BLaER1 (cell line): ENCODE results near the gene HDAC4.

Source experiments
- H3K27ac ChIP-seq: shearing (Covaris generic); formaldehyde crosslinking; 2 replicates; pipeline ENCODE4 v1.8.1; 2022
- H3K27me3 ChIP-seq: shearing (Covaris generic); formaldehyde crosslinking; 2 replicates; pipeline ENCODE4 v1.8.1; 2022
- H3K36me3 ChIP-seq: shearing (Covaris generic); formaldehyde crosslinking; 2 replicates; pipeline ENCODE4 v1.8.1; 2022
- H3K4me1 ChIP-seq: shearing (Covaris generic); formaldehyde crosslinking; 2 replicates; pipeline ENCODE4 v1.8.1; 2022
- H3K4me2 ChIP-seq: shearing (Covaris generic); formaldehyde crosslinking; 2 replicates; pipeline ENCODE4 v1.8.1; 2022
- H3K4me3 ChIP-seq: shearing (Covaris generic); formaldehyde crosslinking; 2 replicates; pipeline ENCODE4 v1.8.1; 2022
- H3K9ac ChIP-seq: shearing (Covaris generic); formaldehyde crosslinking; 2 replicates; pipeline ENCODE4 v1.8.1; 2022
- H3K9me3 ChIP-seq: shearing (Covaris generic); formaldehyde crosslinking; 2 replicates; pipeline ENCODE4 v1.8.1; 2022
- H4K20me1 ChIP-seq: shearing (Covaris generic); formaldehyde crosslinking; 2 replicates; pipeline ENCODE4 v1.8.1; 2022
- Cebpa-rat ChIP-seq: shearing (Covaris generic); IDR thresholded peaks from 2 replicates; pipeline ENCODE4 v1.8.1; 2022

Gene HDAC4

GRCh38 chr2:239365071-239365781 is 35.6 kb downstream of the HDAC4 start:
- TF ChIP-seq Cebpa-rat, result no peak
- peaks cover 69% of the 10 kb centered on the region for H3K4me1 ChIP-seq
- peaks cover 94% of the 10 kb centered on the region for H4K20me1 ChIP-seq
- H3K9ac ChIP-seq, result no peak overlapping the region
- H3K4me3 ChIP-seq, result no peak overlapping the region
- no peaks in the 10 kb centered on the region for H3K36me3 ChIP-seq
- H3K27me3 ChIP-seq, result no peaks in the 10 kb centered on the region
- H3K27ac ChIP-seq, result no peak overlapping the region
- H3K9me3 ChIP-seq, result no peaks in the 10 kb centered on the region
- H3K4me2 ChIP-seq, result 0 out of 2 replicates have a peak overlapping the region, but pooled peaks have one; percentile 10

DNA sequence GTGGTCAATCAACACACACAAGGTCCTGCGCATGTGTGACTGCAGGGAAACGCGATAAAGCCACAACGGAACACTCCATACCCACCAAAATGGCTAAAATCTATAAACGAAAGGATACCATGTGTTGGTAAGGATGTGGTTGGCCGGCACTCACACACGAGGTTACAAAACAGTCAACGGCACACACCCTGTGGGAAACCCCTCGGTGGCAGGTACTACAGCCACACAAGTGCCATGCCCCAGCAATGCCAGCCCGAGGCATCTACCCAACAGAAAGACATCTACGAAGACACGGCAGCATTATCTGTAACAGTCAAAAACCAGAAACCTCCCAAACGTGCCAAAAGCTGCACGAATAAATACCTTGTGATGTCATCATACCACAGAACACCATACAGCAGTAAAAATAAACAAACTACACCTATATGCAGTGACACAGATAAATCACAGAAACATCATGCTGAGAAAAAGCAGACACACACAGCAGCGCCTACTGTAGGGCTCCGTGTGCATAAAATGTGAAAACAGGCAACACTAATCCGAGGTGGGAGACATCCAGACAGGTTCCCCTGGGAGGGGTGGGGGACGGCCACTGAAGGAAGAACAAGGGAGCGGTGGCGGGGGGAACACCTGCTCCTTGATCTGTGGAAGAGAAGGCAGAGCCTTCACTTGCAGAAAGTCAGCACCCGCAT is 36.7 kb downstream of the HDAC4 start:
- H3K4me1 ChIP-seq, result peaks cover 65% of the 10 kb centered on the region
- no peaks in the 10 kb centered on the region for H3K27me3 ChIP-seq
- peaks cover 95% of the 10 kb centered on the region for H4K20me1 ChIP-seq
- TF ChIP-seq Cebpa-rat, result no peak
- no peaks in the 10 kb centered on the region for H3K9me3 ChIP-seq
- H3K36me3 ChIP-seq, result no peaks in the 10 kb centered on the region
- H3K4me3 ChIP-seq, result no peak overlapping the region
- H3K4me2 ChIP-seq, result peak overlapping the region; percentile 56
- no peak overlapping the region for H3K9ac ChIP-seq
- no peak overlapping the region for H3K27ac ChIP-seq

DNA sequence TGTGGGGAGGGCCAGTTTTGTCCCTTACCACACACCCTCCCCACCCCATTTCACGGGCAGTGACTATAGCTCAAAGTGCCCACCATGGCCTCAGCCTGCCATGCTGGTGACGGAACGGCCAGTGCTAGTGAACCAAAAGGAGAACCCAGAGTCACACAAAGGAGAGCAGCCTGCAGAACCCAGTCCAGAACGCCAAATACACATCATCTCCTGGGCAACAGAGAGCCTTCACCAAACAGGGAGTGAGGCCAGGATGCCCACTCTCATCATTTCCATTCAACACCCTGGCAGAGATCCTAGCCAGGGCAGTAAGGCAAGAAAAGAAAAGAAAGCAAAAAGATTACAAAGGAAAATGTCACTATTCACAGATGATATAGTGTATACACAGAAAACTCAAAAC is 38.3 kb downstream of the HDAC4 start:
- Histone ChIP-seq H3K36me3 (peaks cover 6% of the 10 kb centered on the region), H3K27ac (no peak overlapping the region), H3K4me1 (peaks cover 50% of the 10 kb centered on the region), H3K4me3 (no peak overlapping the region), H3K9ac (no peak overlapping the region), H4K20me1 (peaks cover 82% of the 10 kb centered on the region), H3K4me2 (no peak overlapping the region), H3K9me3 (0 out of 2 replicates have a peak, but pooled peaks cover 7% of the 10 kb centered on the region), H3K27me3 (no peaks in the 10 kb centered on the region)
- TF ChIP-seq Cebpa-rat, result no peak

DNA sequence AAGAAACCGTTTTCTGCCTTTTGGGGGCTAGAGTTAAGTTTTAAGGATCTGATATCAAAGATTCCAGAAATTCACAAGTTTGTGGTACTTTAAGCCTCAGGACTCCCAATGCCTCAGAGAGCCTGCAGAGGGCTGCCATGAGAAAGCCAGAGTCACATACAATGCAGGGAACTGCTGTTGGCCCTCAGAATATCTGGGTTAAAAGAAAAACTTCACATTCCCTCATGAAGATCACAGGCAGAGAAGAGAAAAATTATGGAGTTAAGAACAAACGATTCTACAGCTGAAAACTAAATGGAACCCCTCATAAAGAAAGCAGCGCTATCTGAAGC is 39.5 kb downstream of the HDAC4 start:
- Histone ChIP-seq H3K9me3 (peaks cover 18% of the 10 kb centered on the region; the same call in 1 of the 2 replicates), H3K4me2 (no peak overlapping the region), H3K4me1 (peaks cover 37% of the 10 kb centered on the region), H3K27ac (no peak overlapping the region), H4K20me1 (peaks cover 70% of the 10 kb centered on the region), H3K27me3 (no peaks in the 10 kb centered on the region), H3K36me3 (peaks cover 6% of the 10 kb centered on the region), H3K9ac (no peak overlapping the region), H3K4me3 (no peak overlapping the region)
- TF ChIP-seq Cebpa-rat, result no peak

DNA sequence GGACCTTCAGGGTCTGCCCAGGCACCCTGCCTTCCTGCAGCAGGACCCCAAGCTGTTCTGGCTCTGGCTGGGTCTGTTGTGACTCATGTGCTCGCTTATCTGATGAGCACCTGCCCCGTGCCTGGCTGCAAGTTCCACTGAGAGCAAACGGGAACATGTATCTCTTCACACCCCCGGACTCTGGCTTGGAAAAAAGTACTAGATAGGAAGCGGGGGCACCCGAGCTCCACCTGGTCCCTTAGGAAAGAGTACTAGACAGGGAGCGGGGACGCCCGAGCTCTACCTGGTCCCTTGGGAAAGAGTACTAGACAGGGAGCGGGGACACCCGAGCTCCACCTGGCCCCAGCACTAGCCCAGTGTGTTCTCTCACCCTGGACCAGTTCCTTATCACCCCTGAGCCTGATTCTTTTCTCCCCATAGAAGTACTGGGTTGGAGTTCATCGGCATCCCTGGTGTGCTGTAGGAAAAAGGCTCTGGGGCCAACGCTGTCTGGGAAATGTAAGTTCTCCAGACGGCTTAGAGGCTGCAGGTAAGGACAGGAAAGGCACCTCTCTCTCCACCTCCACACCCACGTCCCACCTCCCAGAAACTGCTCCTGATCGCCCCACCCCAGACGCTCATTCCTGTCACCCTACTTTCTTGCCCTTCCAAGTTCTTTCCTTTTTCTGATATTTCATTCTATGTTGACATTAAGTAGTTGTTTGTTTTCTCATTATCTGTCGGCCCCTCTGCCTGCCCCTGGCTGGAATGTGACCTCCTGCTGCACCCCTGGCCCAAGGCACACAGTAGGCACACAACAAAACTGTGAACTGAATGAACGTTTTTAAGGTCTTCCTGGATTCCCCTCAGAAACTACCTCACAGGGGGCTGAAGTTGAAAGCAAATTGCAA is 40.2 kb downstream of the HDAC4 start:
- Histone ChIP-seq H3K27me3 (no peaks in the 10 kb centered on the region), H3K9ac (no peak overlapping the region)

GRCh38 chr2:239360008-239360407 is 40.8 kb downstream of the HDAC4 start:
- H3K9me3 ChIP-seq, result peaks cover 30% of the 10 kb centered on the region
- no peak overlapping the region for H3K27ac ChIP-seq
- no peak for TF ChIP-seq Cebpa-rat
- H3K4me3 ChIP-seq, result no peak overlapping the region
- no peak overlapping the region for H3K9ac ChIP-seq
- H3K4me1 ChIP-seq, result peaks cover 25% of the 10 kb centered on the region
- no peak overlapping the region for H3K4me2 ChIP-seq
- no peaks in the 10 kb centered on the region for H3K27me3 ChIP-seq
- peaks cover 57% of the 10 kb centered on the region for H4K20me1 ChIP-seq
- H3K36me3 ChIP-seq, result peaks cover 14% of the 10 kb centered on the region

More for the DNA sequence above, 40.2 kb downstream of the HDAC4 start:
- H3K4me2 ChIP-seq, result no peak overlapping the region
- no peak overlapping the region for H3K4me3 ChIP-seq
- H3K27ac ChIP-seq, result no peak overlapping the region
- peaks cover 64% of the 10 kb centered on the region for H4K20me1 ChIP-seq
- peaks cover 31% of the 10 kb centered on the region for H3K4me1 ChIP-seq
- TF ChIP-seq Cebpa-rat, result no peak
- H3K9me3 ChIP-seq, result peaks cover 24% of the 10 kb centered on the region
- H3K36me3 ChIP-seq, result peaks cover 8% of the 10 kb centered on the region

DNA sequence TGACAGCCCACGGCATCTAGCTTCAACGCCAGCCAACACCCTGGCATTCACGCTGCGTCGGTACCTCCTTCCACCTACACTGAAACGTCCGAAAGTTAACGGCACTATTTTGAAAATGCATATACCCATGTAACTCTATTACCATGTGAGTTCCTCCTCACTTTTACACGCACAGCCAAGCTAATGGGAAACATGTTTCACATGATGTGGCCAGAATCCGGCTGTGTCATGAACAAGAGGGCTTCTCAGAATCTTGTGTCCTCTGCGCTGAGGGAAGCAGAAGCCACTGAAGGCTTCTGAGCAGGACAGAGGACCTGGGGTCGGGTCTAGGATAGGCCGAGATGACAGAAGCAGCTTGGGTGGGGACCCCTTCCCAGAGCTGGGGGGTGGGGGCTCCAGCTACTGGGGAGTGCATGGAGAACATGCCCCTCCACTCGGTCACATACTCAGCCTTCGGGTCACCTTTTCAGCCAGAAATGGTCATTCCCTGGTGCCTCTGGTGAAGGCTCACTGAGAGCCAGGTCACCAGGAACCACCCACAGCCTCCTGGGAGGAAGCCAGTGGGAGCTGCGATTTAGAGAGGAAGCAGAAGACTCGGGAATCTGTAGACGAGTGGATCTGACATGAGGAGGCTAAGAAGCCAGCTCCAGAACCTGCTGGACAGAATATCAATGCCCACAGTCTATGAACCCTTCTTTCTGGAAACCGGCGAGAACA is 41.5 kb downstream of the HDAC4 start:
- Histone ChIP-seq H3K36me3 (peaks cover 18% of the 10 kb centered on the region), H3K4me2 (no peak overlapping the region), H3K27me3 (no peaks in the 10 kb centered on the region), H3K4me1 (peaks cover 18% of the 10 kb centered on the region), H4K20me1 (peaks cover 53% of the 10 kb centered on the region), H3K27ac (no peak overlapping the region), H3K9me3 (peaks cover 37% of the 10 kb centered on the region), H3K9ac (no peak overlapping the region), H3K4me3 (no peak overlapping the region)
- TF ChIP-seq Cebpa-rat, result no peak

DNA sequence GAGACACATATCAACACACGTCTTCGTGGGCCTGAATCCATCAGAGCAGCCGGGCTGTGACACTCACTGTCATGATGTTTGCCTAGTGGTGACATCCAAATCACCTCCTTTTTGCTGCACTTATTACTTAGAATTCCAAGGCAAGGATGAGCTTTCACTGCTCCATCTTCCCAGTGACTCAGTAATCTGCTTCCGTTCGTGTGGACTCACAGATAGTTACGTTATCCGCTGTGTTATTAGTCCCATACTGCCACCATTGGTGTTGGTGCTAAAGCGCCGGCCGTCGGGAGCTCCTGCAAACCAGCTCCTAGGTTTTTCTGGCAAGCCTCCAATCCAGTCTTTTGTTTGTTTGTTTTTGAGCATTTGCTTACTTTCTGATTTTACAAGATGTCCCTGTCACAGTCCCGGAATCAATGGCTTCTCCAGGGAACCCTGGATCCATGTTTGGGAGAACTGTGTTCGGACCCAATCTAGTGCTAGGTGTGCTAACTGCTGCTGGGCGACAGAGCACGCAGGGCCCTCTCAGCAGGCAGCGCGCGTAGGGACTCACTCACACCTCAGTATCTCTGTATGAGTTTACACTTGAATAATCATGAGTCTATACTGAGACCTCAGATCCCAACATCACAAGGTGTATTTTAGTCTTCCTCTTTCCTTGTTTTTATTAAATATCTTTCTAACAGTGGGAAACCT is 42.6 kb downstream of the HDAC4 start:
- peaks cover 14% of the 10 kb centered on the region; the same call in 1 of the 2 replicates for H3K4me1 ChIP-seq
- H3K9me3 ChIP-seq, result peaks cover 45% of the 10 kb centered on the region
- no peaks in the 10 kb centered on the region for H3K27me3 ChIP-seq
- no peak for TF ChIP-seq Cebpa-rat
- H3K9ac ChIP-seq, result no peak overlapping the region
- H3K27ac ChIP-seq, result no peak overlapping the region
- peaks cover 41% of the 10 kb centered on the region for H4K20me1 ChIP-seq
- no peak overlapping the region for H3K4me2 ChIP-seq
- no peak overlapping the region for H3K4me3 ChIP-seq
- peaks cover 23% of the 10 kb centered on the region for H3K36me3 ChIP-seq

GRCh38 chr2:239355724-239356123 is 45.1 kb downstream of the HDAC4 start:
- peaks cover 41% of the 10 kb centered on the region for H4K20me1 ChIP-seq
- H3K27ac ChIP-seq, result no peak overlapping the region
- H3K27me3 ChIP-seq, result no peaks in the 10 kb centered on the region
- no peak for TF ChIP-seq Cebpa-rat
- no peak overlapping the region for H3K4me2 ChIP-seq
- peaks cover 45% of the 10 kb centered on the region for H3K9me3 ChIP-seq
- H3K9ac ChIP-seq, result no peak overlapping the region
- no peak overlapping the region for H3K4me3 ChIP-seq
- peaks cover 47% of the 10 kb centered on the region for H3K36me3 ChIP-seq
- peaks cover 14% of the 10 kb centered on the region; the same call in 1 of the 2 replicates for H3K4me1 ChIP-seq
